HK-2 (cell line): Measurements from ENCODE around the gene FLOT1.
A peak's percentile ranks its signal among the peaks of the same experiment; 100 is the strongest.
"Not testable (repeated sequence)": the region's sequence is repeated elsewhere in the genome, so short reads cannot be mapped to it uniquely, and the experiment has no call there.

Experiments used
- DNase-seq: peaks from one replicate; pipeline ENCODE4 v3.0.0-alpha.2; 2018; ENCODE audit not compliant: unreplicated experiment

Gene FLOT1

GRCh38 chr6:30767158-30767943 lies 24.9 kb upstream of the FLOT1 start:
- DNase-seq = no peak

- no peak for DNase-seq
Measured at GRCh38 chr6:30766461-30767157, 24.1 kb upstream of the FLOT1 start.

GRCh38 chr6:30765495-30765894 lies 23.0 kb upstream of the FLOT1 start:
- DNase-seq = not testable (repeated sequence)

- not testable (repeated sequence) for DNase-seq
Measured at GRCh38 chr6:30764490-30765043, 22.1 kb upstream of the FLOT1 start.

- peak; percentile 45 for DNase-seq
Measured at GRCh38 chr6:30763618-30764489, 21.4 kb upstream of the FLOT1 start.

GRCh38 chr6:30763155-30763617 lies 20.7 kb upstream of the FLOT1 start:
- no peak for DNase-seq

- no peak for DNase-seq
Measured at GRCh38 chr6:30761791-30762429, 19.4 kb upstream of the FLOT1 start.

GRCh38 chr6:30760549-30760948 lies 18.1 kb upstream of the FLOT1 start:
- DNase-seq = no peak

- DNase-seq = peak; percentile 81
Measured at GRCh38 chr6:30759575-30760239, 17.2 kb upstream of the FLOT1 start.

GRCh38 chr6:30757261-30757904 lies 14.9 kb upstream of the FLOT1 start:
- no peak for DNase-seq

GRCh38 chr6:30756405-30757003 lies 14.0 kb upstream of the FLOT1 start:
- not testable (repeated sequence) for DNase-seq

GRCh38 chr6:30754631-30755030 lies 12.1 kb upstream of the FLOT1 start:
- no peak for DNase-seq

- DNase-seq = peak; percentile 100
Measured at GRCh38 chr6:30752157-30752927, 9.9 kb upstream of the FLOT1 start.

GRCh38 chr6:30750379-30750668 lies 7.8 kb upstream of the FLOT1 start:
- DNase-seq = no peak

GRCh38 chr6:30749554-30750378 lies 7.3 kb upstream of the FLOT1 start:
- DNase-seq = peak; percentile 84

GRCh38 chr6:30748851-30749540 lies 6.5 kb upstream of the FLOT1 start:
- peak; percentile 65 for DNase-seq

- no peak for DNase-seq
Measured at GRCh38 chr6:30747902-30748769, 5.6 kb upstream of the FLOT1 start.
